ENCODE data around the gene FZR1.

GRCh38 chr19:3456925-3457527 is 49.1 kb upstream of the FZR1 start:
- TF ChIP-seq EZH2 (IDR thresholded peaks at IDR 0.05; ENCODE audit: insufficient read depth, poor library complexity, severe bottlenecking), result no peak
- TF ChIP-seq EZH2phosphoT487 (IDR thresholded peaks at IDR 0.05; ENCODE audit: insufficient read depth, low read depth), result no peak
